Skin epidermis (tissue), 12 donors: Measurements from ENCODE around the gene RGL2.
"Not testable (repeated sequence)": the region's sequence is repeated elsewhere in the genome, so short reads cannot be mapped to it uniquely, and the experiment has no call there.

Experiments used
- H3K27ac ChIP-seq, 21 experiments: fragments of 200-600 bp; sonication (generic) in 11 of 21; one replicate each; pipeline ENCODE4 v1.5.0; 2020; ENCODE audit warnings: mild to moderate bottlenecking in 3 of 21, inconsistent platforms in 2 of 21, moderate library complexity in 2 of 21
- H3K4me3 ChIP-seq, 7 experiments: fragments of 200-600 bp; sonication (generic) in 2 of 7; one replicate each; pipeline ENCODE4 v1.5.0; 2020; ENCODE audit warnings: inconsistent platforms in 2 of 7, mild to moderate bottlenecking in 2 of 7, moderate library complexity in 1 of 7

Gene RGL2

GRCh38 chr6:33297956-33298772 is 578 bp downstream of the RGL2 start:
- peak overlapping the region; percentile 42 to 82 (median 76) for H3K4me3 ChIP-seq
- H3K27ac ChIP-seq, result peak overlapping the region; percentile 74 to 100 (median 97)

GRCh38 chr6:33297406-33297955 is 1.3 kb downstream of the RGL2 start:
- Histone ChIP-seq H3K4me3 (peak overlapping the region; percentile 42 to 82 (median 76)), H3K27ac (peak overlapping the region in 20 of 21 experiments; percentile 86 to 100 (median 97))

- peak overlapping the region; percentile 42 to 82 (median 76) for H3K4me3 ChIP-seq
- peak overlapping the region in 20 of 21 experiments; percentile 86 to 100 (median 97) for H3K27ac ChIP-seq
These were observed 1.8 kb downstream of the RGL2 start for GRCh38 chr6:33296797-33297405.

GRCh38 chr6:33295621-33296369 is 2.9 kb downstream of the RGL2 start:
- no peak overlapping the region for H3K4me3 ChIP-seq
- H3K27ac ChIP-seq, result peak overlapping the region in 5 of 21 experiments; percentile 0 to 98 (median 30)

GRCh38 chr6:33294086-33294823 is 4.5 kb downstream of the RGL2 start:
- no peak overlapping the region for H3K27ac ChIP-seq
- no peak overlapping the region for H3K4me3 ChIP-seq

- H3K27ac ChIP-seq, result no peak overlapping the region
These were observed 5.6 kb downstream of the RGL2 start for GRCh38 chr6:33292996-33293682.

GRCh38 chr6:33290459-33290858 is 8.3 kb downstream of the RGL2 start:
- peak overlapping the region in 4 of 21 experiments; percentile 6 to 85 (median 50) for H3K27ac ChIP-seq
- H3K4me3 ChIP-seq, result peak overlapping the region in 4 of 7 experiments; percentile 64 to 84 (median 74)

More at GRCh38 chr6:33292996-33293682, 5.6 kb downstream of the RGL2 start:
- no peak overlapping the region for H3K4me3 ChIP-seq

GRCh38 chr6:33289784-33290315 is 8.9 kb downstream of the RGL2 start:
- Histone ChIP-seq H3K27ac (peak overlapping the region in 20 of 21 experiments; percentile 47 to 91 (median 81)), H3K4me3 (peak overlapping the region; percentile 64 to 93 (median 78))

GRCh38 chr6:33288921-33289783 is 9.6 kb downstream of the RGL2 start, which contains the start of the genes PFDN6 and WDR46:
TSS of gene PFDN6 (plus strand) at chr6:33289601. CDS start at chr6:33289857, 256 bp downstream.
TSS of gene WDR46 (minus strand) at chr6:33289239. CDS start at chr6:33289170, 69 bp downstream.
- H3K27ac ChIP-seq, result peak within 1 kb of the TSS in 20 of 21 experiments; percentile 47 to 91 (median 81)
- H3K4me3 ChIP-seq, result peak within 1 kb of the TSS; percentile 64 to 93 (median 78)

- peak overlapping the region in 20 of 21 experiments; percentile 47 to 91 (median 81) for H3K27ac ChIP-seq
- peak overlapping the region; percentile 64 to 93 (median 78) for H3K4me3 ChIP-seq
These were observed 10.4 kb downstream of the RGL2 start for GRCh38 chr6:33288141-33288920.

GRCh38 chr6:33286946-33287914 is 11.5 kb downstream of the RGL2 start:
- Histone ChIP-seq H3K27ac (no peak overlapping the region), H3K4me3 (no peak overlapping the region)

- not testable (repeated sequence) for H3K27ac ChIP-seq, H3K4me3 ChIP-seq
These were observed 13.5 kb downstream of the RGL2 start for GRCh38 chr6:33285214-33285613.

GRCh38 chr6:33280539-33280938 is 18.2 kb downstream of the RGL2 start:
- Histone ChIP-seq H3K4me3 (no peak overlapping the region), H3K27ac (peak overlapping the region in 6 of 21 experiments; percentile 9 to 39 (median 32))

- H3K27ac ChIP-seq, result peak overlapping the region in 8 of 21 experiments; percentile 9 to 41 (median 26)
- no peak overlapping the region for H3K4me3 ChIP-seq
These were observed 18.7 kb downstream of the RGL2 start for GRCh38 chr6:33279971-33280511.

GRCh38 chr6:33279257-33279695 is 19.5 kb downstream of the RGL2 start:
- Histone ChIP-seq H3K4me3 (no peak overlapping the region), H3K27ac (peak overlapping the region in 9 of 21 experiments; percentile 3 to 96 (median 22))
